Keratinocyte (primary cell): ENCODE data around the gene MAP3K9.

Experiments used
- EZH2 ChIP-seq: IDR thresholded peaks from one replicate; pipeline ENCODE4 v1.6.1; 2012; ENCODE audit warnings: inconsistent platforms, mild to moderate bottlenecking, low read length, moderate library complexity
- TF ChIP-seq, protein P1 (sequence below), 3 experiments: IDR thresholded peaks in 1 of 3; conservative IDR thresholded peaks in 1 of 3; optimal IDR thresholded peaks in 1 of 3; 2 replicates in 2 of 3; 3 replicates in 1 of 3; pipeline versions ENCODE3 to v1.5.1; 2011; ENCODE audit warnings: low read length in 3 of 3, mild to moderate bottlenecking in 3 of 3, moderate library complexity in 2 of 3, control low read depth in 1 of 3, inconsistent platforms in 1 of 3; ENCODE audit not compliant: insufficient read depth in 2 of 3; ENCODE audit errors: extremely low read depth in 1 of 3

DNA sequence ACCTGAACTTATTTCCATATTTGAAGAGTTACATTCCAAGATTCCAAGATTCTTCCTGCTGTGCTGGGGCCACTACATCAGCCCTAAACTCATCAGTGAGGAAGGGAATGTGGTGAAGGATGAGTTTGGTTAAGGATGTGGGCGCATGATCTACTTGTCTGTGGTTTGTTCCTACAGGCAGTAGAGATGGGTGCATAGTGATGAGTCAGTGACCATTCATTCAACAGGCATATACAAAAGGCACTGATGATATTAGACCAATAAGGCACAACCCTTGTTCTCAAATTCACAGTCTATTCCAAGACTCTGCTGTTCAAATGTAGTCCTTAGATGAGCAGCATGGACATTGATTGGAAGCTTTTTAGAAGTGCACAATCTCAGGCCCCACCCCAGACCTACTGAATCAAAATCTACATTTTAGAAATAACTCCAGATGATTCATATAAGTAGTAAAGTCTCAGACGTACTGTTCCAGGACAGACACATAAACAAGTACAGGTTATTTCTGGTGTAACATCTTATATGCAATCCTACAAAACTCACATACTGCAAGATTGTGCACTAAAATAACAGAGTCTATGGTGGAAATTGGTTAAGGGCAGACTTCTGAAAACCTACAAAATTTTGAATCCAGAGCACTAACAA, 47.7 kb upstream of the MAP3K9 start:
- TF ChIP-seq EZH2: no peak
- TF ChIP-seq, protein P1, sequence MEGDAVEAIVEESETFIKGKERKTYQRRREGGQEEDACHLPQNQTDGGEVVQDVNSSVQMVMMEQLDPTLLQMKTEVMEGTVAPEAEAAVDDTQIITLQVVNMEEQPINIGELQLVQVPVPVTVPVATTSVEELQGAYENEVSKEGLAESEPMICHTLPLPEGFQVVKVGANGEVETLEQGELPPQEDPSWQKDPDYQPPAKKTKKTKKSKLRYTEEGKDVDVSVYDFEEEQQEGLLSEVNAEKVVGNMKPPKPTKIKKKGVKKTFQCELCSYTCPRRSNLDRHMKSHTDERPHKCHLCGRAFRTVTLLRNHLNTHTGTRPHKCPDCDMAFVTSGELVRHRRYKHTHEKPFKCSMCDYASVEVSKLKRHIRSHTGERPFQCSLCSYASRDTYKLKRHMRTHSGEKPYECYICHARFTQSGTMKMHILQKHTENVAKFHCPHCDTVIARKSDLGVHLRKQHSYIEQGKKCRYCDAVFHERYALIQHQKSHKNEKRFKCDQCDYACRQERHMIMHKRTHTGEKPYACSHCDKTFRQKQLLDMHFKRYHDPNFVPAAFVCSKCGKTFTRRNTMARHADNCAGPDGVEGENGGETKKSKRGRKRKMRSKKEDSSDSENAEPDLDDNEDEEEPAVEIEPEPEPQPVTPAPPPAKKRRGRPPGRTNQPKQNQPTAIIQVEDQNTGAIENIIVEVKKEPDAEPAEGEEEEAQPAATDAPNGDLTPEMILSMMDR (optimal IDR thresholded peaks at IDR 0.05 in 1 of 3, IDR thresholded peaks at IDR 0.05 in 1 of 3, conservative IDR thresholded peaks at IDR 0.05 in 1 of 3; ENCODE audit: extremely low read depth in 1 of 3, insufficient read depth in 2 of 3, low read length in 3 of 3): no peak
